Measurements from ENCODE around the gene SRP9.

- no peak for TF ChIP-seq ZNF114 (CRISPR knock-in tag; IDR thresholded peaks at IDR 0.05)
- TF ChIP-seq EZH2 (IDR thresholded peaks at IDR 0.05; ENCODE audit: low read depth, unreplicated experiment) = no peak
- TF ChIP-seq CTCF (conservative IDR thresholded peaks at IDR 0.05; ENCODE audit: low read depth in 2 of 2) = no peak
- no peak for TF ChIP-seq CREB1 (CRISPR knock-in tag; IDR thresholded peaks at IDR 0.05; ENCODE audit: low read depth)
- TF ChIP-seq REST (IDR thresholded peaks at IDR 0.05; ENCODE audit: unreplicated experiment) = no peak
Measured at GRCh38 chr1:225772848-225773247, 4.8 kb upstream of the SRP9 start.

Data from GM23338 (cell line).